Breast epithelium (tissue), 4 donors: ENCODE data around the gene VPS41. TPM values are rescaled to one million over a fixed set of nuclear protein-coding genes. Genes with fewer than 3 reads are reported as not detected.

Experiments
- DNase-seq, 2 donors: peaks; one replicate each; pipeline ENCODE4 v3.0.0-alpha.2; 2019; ENCODE audit warnings: low spot score in 2 of 2
- H3K27ac ChIP-seq, 2 donors: fragments of 200-600 bp; sonication (generic) in 1 of 2; one replicate each; pipeline ENCODE4 v1.5.1; 2016 to 2019; ENCODE audit warnings: mild to moderate bottlenecking in 1 of 2
- H3K27me3 ChIP-seq, 2 donors: fragments of 200-600 bp; sonication (generic) in 1 of 2; one replicate each; pipeline versions ENCODE4 v1.5.1 to v1.6.0; 2017 to 2019; ENCODE audit warnings: control low read depth in 1 of 2, mild to moderate bottlenecking in 1 of 2
- H3K36me3 ChIP-seq: fragments of 200-600 bp; one replicate; pipeline ENCODE4 v1.5.1; 2019
- H3K4me1 ChIP-seq, 2 donors: fragments of 200-600 bp; sonication (generic); one replicate each; pipeline ENCODE4 v1.5.1; 2016 to 2019; ENCODE audit warnings: control low read depth in 1 of 2
- H3K4me3 ChIP-seq, 3 donors: fragments of 200-600 bp; sonication (generic); 1 replicate in 2 of 3; 2 replicates in 1 of 3; pipeline ENCODE4 v1.5.1; 2016 to 2019; ENCODE audit warnings: mild to moderate bottlenecking in 3 of 3, moderate library complexity in 2 of 3
- H3K9me3 ChIP-seq, 2 donors: fragments of 200-600 bp; sonication (generic) in 1 of 2; one replicate each; pipeline ENCODE4 v1.5.1; 2016 to 2019; ENCODE audit warnings: control low read depth in 1 of 2
- CTCF ChIP-seq, 3 donors: fragments of 450-650 bp; IDR thresholded peaks; one replicate each; pipeline ENCODE4 v1.5.1; 2016 to 2017; ENCODE audit warnings: antibody characterized with exemption in 3 of 3, mild to moderate bottlenecking in 3 of 3, moderate library complexity in 3 of 3
- POLR2A ChIP-seq: fragments of 450-650 bp; IDR thresholded peaks from one replicate; pipeline ENCODE4 v1.6.1; 2016; ENCODE audit warnings: antibody characterized with exemption, mild to moderate bottlenecking, moderate library complexity
- POLR2AphosphoS5 ChIP-seq, 3 donors: sonication (generic); formaldehyde crosslinking; IDR thresholded peaks; one replicate each; pipeline ENCODE4 v1.6.1; 2017; ENCODE audit warnings: antibody characterized with exemption in 3 of 3
- intact Hi-C: fragments of 100-400 bp; cut with DNase I; formaldehyde crosslinking; loops from one replicate; pipeline ENCODE4 v1.15.1; 2023; ENCODE audit warnings: low total_unique reads
- total RNA-seq, 3 donors: library from RNA; depleted of rRNA; stranded (reverse); fragments of >200 nt; gene quantifications; one replicate each; pipeline ENCODE4 v1.1.0, GENCODE V29; 2016

Gene VPS41
- total RNA-seq, 3 donors from 2014 or later: 40.6 to 55.8 (median 45.8) TPM

GRCh38 chr7:38830826-38831225 is 78.2 kb downstream of the VPS41 start:
- intact Hi-C loops: no loop called here
- TF ChIP-seq POLR2AphosphoS5 (IDR thresholded peaks at IDR 0.05) (no peak), POLR2A (no peak), CTCF (IDR thresholded peaks at IDR 0.05) (no peak)
- no peaks in the 10 kb centered on the region for H3K9me3 ChIP-seq
- no peak overlapping the region for H3K4me3 ChIP-seq
- H3K27ac ChIP-seq: no peak overlapping the region
- no peaks in the 10 kb centered on the region for H3K27me3 ChIP-seq
- no peaks in the 10 kb centered on the region for H3K4me1 ChIP-seq
- DNase-seq: no peak
- no peaks in the 10 kb centered on the region for H3K36me3 ChIP-seq

GRCh38 chr7:38829488-38830165 is 79.4 kb downstream of the VPS41 start:
- Histone ChIP-seq H3K36me3 (no peaks in the 10 kb centered on the region), H3K4me3 (no peak overlapping the region), H3K9me3 (no peaks in the 10 kb centered on the region), H3K27ac (no peak overlapping the region), H3K4me1 (no peaks in the 10 kb centered on the region), H3K27me3 (no peaks in the 10 kb centered on the region)
- DNase-seq: no peak
- no peak for TF ChIP-seq CTCF (IDR thresholded peaks at IDR 0.05)
- TF ChIP-seq POLR2A: no peak
- TF ChIP-seq POLR2AphosphoS5 (IDR thresholded peaks at IDR 0.05): no peak
- intact Hi-C loops: no loop called here

GRCh38 chr7:38828026-38828425 is 81.0 kb downstream of the VPS41 start:
- H3K9me3 ChIP-seq: peaks cover 0 to 3% of the 10 kb centered on the region in 2 donors
- TF ChIP-seq POLR2AphosphoS5 (IDR thresholded peaks at IDR 0.05) (no peak), CTCF (IDR thresholded peaks at IDR 0.05) (no peak), POLR2A (no peak)

GRCh38 chr7:38825721-38826440 is 83.1 kb downstream of the VPS41 start:
- H3K36me3 ChIP-seq: no peaks in the 10 kb centered on the region
- no peaks in the 10 kb centered on the region for H3K4me1 ChIP-seq
- H3K9me3 ChIP-seq: peaks cover 0 to 6% of the 10 kb centered on the region in 2 donors
- no peak for DNase-seq
- no peak overlapping the region for H3K4me3 ChIP-seq
- H3K27ac ChIP-seq: peak overlapping the region in 1 of 2 donors; percentile 11
- intact Hi-C loops: no loop called here
- H3K27me3 ChIP-seq: no peaks in the 10 kb centered on the region
- TF ChIP-seq CTCF (IDR thresholded peaks at IDR 0.05) (no peak), POLR2AphosphoS5 (IDR thresholded peaks at IDR 0.05) (no peak), POLR2A (no peak)

More at GRCh38 chr7:38828026-38828425, 81.0 kb downstream of the VPS41 start:
- H3K27me3 ChIP-seq: no peaks in the 10 kb centered on the region
- H3K27ac ChIP-seq: no peak overlapping the region
- no peaks in the 10 kb centered on the region for H3K4me1 ChIP-seq
- intact Hi-C loops: no loop called here
- H3K4me3 ChIP-seq: no peak overlapping the region
- no peak for DNase-seq
- H3K36me3 ChIP-seq: no peaks in the 10 kb centered on the region

- Histone ChIP-seq H3K4me1 (no peaks in the 10 kb centered on the region), H3K27ac (no peak overlapping the region), H3K27me3 (no peaks in the 10 kb centered on the region), H3K36me3 (no peaks in the 10 kb centered on the region), H3K9me3 (peaks cover 0 to 6% of the 10 kb centered on the region in 2 donors), H3K4me3 (no peak overlapping the region)
- no peak for DNase-seq
- no peak for TF ChIP-seq POLR2A
- no peak for TF ChIP-seq POLR2AphosphoS5 (IDR thresholded peaks at IDR 0.05)
- TF ChIP-seq CTCF (IDR thresholded peaks at IDR 0.05): no peak
- intact Hi-C loops: no loop called here
Measured at GRCh38 chr7:38824948-38825347, 84.0 kb downstream of the VPS41 start.
